ENCODE results near the gene RFC2. TPM values are rescaled to one million over a fixed set of nuclear protein-coding genes. Genes with fewer than 3 reads are reported as not detected.
A peak's percentile ranks its signal among the peaks of the same experiment; 100 is the strongest.

RFC2 gene
- total RNA-seq, 1 experiment from 2014 or later: 73.6 TPM

DNA sequence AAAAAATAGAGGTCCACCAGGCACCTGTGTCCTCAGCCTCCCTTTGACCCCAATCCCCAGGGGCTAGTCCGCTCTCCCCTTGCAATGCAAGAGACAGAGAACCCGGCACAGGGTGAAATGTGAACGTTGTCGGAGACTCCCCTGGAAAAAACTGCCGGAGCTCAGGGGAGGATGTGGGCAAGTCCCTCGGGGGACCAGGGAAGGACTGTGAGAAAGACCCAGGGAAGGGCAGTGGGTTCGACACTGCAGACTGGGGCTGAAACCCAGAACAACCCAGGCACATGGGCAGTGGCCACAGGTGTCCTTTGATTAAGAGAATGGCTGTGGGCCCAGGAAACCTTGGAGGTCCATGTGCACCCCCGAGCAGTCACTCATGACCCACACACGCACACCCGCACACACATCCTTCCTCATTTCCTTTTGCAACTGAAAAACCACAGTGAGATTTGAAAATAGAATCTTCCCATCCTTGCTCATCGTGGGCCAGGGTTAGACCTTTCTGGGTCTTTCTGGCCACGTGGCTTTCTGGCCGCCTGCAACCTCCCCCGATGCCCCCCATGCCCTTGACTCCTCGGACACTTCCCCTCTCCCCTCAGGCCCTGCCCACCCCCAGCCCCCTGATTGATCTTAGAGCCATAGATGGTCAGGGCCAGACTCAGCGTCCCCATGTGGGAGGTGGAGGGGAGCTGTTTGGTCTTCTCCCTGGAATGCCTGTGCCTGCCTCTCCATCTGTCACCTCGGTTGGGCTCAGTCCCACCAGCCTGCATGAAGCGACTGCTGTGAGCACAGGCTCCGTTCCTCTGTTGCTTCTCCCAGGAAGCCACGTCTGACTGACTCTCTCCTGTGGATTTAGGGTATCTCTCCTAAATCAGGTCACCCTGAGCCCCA lies 36.5 kb downstream of the RFC2 start:
- Mint-ChIP-seq H3K4me3 (peak overlapping the region in 1 of 2 experiments; percentile 34; a peak in 1 of 5 replicates), H3K4me1 (peaks cover 0 to 10% of the 10 kb centered on the region in 2 experiments; a peak in 1 of 4 replicates), H3K27ac (no peak overlapping the region), H3K9me3 (no peaks in the 10 kb centered on the region), H3K27me3 (ENCODE audit: low read depth) (peaks cover 5% of the 10 kb centered on the region), H3K36me3 (ENCODE audit: insufficient read depth in 1 of 3, low read depth in 3 of 3) (no peaks in the 10 kb centered on the region)
- Histone ChIP-seq H3K27me3 (ENCODE audit: insufficient read depth, low read length) (no peaks in the 10 kb centered on the region), H3K4me1 (ENCODE audit: insufficient read depth, low read length) (no peaks in the 10 kb centered on the region), H2BK5ac (ENCODE audit: insufficient read length, low read length) (no peak overlapping the region), H2AFZ (ENCODE audit: low read length) (no peak overlapping the region), H3K9ac (ENCODE audit: extremely low read depth, insufficient read length, low read length) (no peak overlapping the region), H3K27ac (ENCODE audit: insufficient read length, low read depth, low read length) (no peak overlapping the region), H3K23ac (ENCODE audit: insufficient read length, low read depth, low read length) (no peak overlapping the region), H2BK120ac (ENCODE audit: low read depth, low read length, poor library complexity, severe bottlenecking) (no peak overlapping the region), H3K79me2 (ENCODE audit: insufficient read depth, low read length) (no peaks in the 10 kb centered on the region), H2BK12ac (ENCODE audit: insufficient read length, low read depth, low read length) (no peak overlapping the region), H3K4me2 (ENCODE audit: insufficient read depth, insufficient read length, low read length) (no peak overlapping the region), H4K5ac (ENCODE audit: insufficient read length, low read depth, low read length) (no peak overlapping the region), H4K20me1 (ENCODE audit: control insufficient read depth, insufficient read depth, insufficient read length) (peaks cover 3% of the 10 kb centered on the region), H2BK15ac (ENCODE audit: low read depth, low read length) (no peak overlapping the region), H3K23me2 (ENCODE audit: insufficient read length, low read depth, low read length, poor library complexity, severe bottlenecking) (no peaks in the 10 kb centered on the region), H3T11ph (ENCODE audit: low read length) (no peak overlapping the region), H2BK20ac (ENCODE audit: low read depth, low read length, poor library complexity, severe bottlenecking) (no peak overlapping the region), H3K18ac (ENCODE audit: insufficient read length, low read depth, low read length) (no peak overlapping the region), H3K14ac (ENCODE audit: insufficient read depth, low read length) (no peak overlapping the region; the same call in 1 of the 2 replicates), H2AK5ac (ENCODE audit: insufficient read length, low read length) (no peak overlapping the region), H3K4ac (ENCODE audit: low read depth, low read length) (no peak overlapping the region), H3K56ac (ENCODE audit: insufficient read length, low read depth, low read length) (no peak overlapping the region), H3K79me1 (ENCODE audit: insufficient read depth, low read depth, low read length, poor library complexity, severe bottlenecking) (no peaks in the 10 kb centered on the region), H4K91ac (ENCODE audit: insufficient read length, low read depth, low read length) (no peak overlapping the region), H4K8ac (replicated peaks; ENCODE audit: insufficient read length, low read depth, low read length) (no peak overlapping the region), H3K9me3 (ENCODE audit: control insufficient read depth, low read depth, low read length) (no peaks in the 10 kb centered on the region)
- no peak for DNase-seq
- TF ChIP-seq, protein P1, sequence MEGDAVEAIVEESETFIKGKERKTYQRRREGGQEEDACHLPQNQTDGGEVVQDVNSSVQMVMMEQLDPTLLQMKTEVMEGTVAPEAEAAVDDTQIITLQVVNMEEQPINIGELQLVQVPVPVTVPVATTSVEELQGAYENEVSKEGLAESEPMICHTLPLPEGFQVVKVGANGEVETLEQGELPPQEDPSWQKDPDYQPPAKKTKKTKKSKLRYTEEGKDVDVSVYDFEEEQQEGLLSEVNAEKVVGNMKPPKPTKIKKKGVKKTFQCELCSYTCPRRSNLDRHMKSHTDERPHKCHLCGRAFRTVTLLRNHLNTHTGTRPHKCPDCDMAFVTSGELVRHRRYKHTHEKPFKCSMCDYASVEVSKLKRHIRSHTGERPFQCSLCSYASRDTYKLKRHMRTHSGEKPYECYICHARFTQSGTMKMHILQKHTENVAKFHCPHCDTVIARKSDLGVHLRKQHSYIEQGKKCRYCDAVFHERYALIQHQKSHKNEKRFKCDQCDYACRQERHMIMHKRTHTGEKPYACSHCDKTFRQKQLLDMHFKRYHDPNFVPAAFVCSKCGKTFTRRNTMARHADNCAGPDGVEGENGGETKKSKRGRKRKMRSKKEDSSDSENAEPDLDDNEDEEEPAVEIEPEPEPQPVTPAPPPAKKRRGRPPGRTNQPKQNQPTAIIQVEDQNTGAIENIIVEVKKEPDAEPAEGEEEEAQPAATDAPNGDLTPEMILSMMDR (conservative IDR thresholded peaks at IDR 0.05): no peak
- WGBS (ENCODE audit: extremely low coverage, insufficient read length, low lambda C conversion rate): no CpG with 5 or more reads among the region's 20 CpGs

All from H9 (cell line).